HK-2 (cell line): Measurements from ENCODE around the gene MACROH2A2.
"Not testable (repeated sequence)": the region's sequence is repeated elsewhere in the genome, so short reads cannot be mapped to it uniquely, and the experiment has no call there.

Experiments used
- DNase-seq: peaks from one replicate; pipeline ENCODE4 v3.0.0-alpha.2; 2018; ENCODE audit not compliant: unreplicated experiment

The MACROH2A2 gene

GRCh38 chr10:70067586-70067985 lies 14.9 kb downstream of the MACROH2A2 start:
- DNase-seq: no peak

GRCh38 chr10:70068925-70069324 lies 16.3 kb downstream of the MACROH2A2 start:
- no peak for DNase-seq

- DNase-seq: no peak
Observed at GRCh38 chr10:70069346-70069745, 16.7 kb downstream of the MACROH2A2 start.

- DNase-seq: no peak
Observed at GRCh38 chr10:70070834-70071233, 18.2 kb downstream of the MACROH2A2 start.

GRCh38 chr10:70074165-70074564 lies 21.5 kb downstream of the MACROH2A2 start:
- DNase-seq: no peak

- DNase-seq: no peak
Observed at GRCh38 chr10:70074971-70075370, 22.3 kb downstream of the MACROH2A2 start.

- no peak for DNase-seq
Observed at GRCh38 chr10:70078329-70078728, 25.7 kb downstream of the MACROH2A2 start.

- DNase-seq: no peak
Observed at GRCh38 chr10:70078937-70079336, 26.3 kb downstream of the MACROH2A2 start.

- DNase-seq: not testable (repeated sequence)
Observed at GRCh38 chr10:70080789-70081188, 28.1 kb downstream of the MACROH2A2 start.

GRCh38 chr10:70084189-70084588 lies 31.5 kb downstream of the MACROH2A2 start:
- DNase-seq: no peak

GRCh38 chr10:70085975-70086613 lies 33.4 kb downstream of the MACROH2A2 start:
- DNase-seq: no peak

- no peak for DNase-seq
Observed at GRCh38 chr10:70087616-70088307, 35.1 kb downstream of the MACROH2A2 start.

GRCh38 chr10:70088308-70088698 lies 35.7 kb downstream of the MACROH2A2 start:
- DNase-seq: no peak

- DNase-seq: no peak
Observed at GRCh38 chr10:70090013-70090412, 37.4 kb downstream of the MACROH2A2 start.

GRCh38 chr10:70090951-70091350 lies 38.3 kb downstream of the MACROH2A2 start:
- DNase-seq: peak; percentile 14

GRCh38 chr10:70092389-70092718 lies 39.7 kb downstream of the MACROH2A2 start:
- no peak for DNase-seq

- DNase-seq: no peak
Observed at GRCh38 chr10:70093335-70093944, 40.8 kb downstream of the MACROH2A2 start.

GRCh38 chr10:70094250-70094649 lies 41.6 kb downstream of the MACROH2A2 start:
- no peak for DNase-seq

- DNase-seq: no peak
Observed at GRCh38 chr10:70096016-70096704, 43.5 kb downstream of the MACROH2A2 start.

- no peak for DNase-seq
Observed at GRCh38 chr10:70096705-70097420, 44.2 kb downstream of the MACROH2A2 start.

- no peak for DNase-seq
Observed at GRCh38 chr10:70097459-70097858, 44.8 kb downstream of the MACROH2A2 start.

GRCh38 chr10:70098271-70098670 lies 45.6 kb downstream of the MACROH2A2 start:
- no peak for DNase-seq
